Right atrium auricular region (tissue), 2 donors: ENCODE measurements around the gene BLID. TPM values are rescaled to one million over a fixed set of nuclear protein-coding genes. Genes with fewer than 3 reads are reported as not detected.

Source experiments
- DNase-seq: peaks from one replicate; pipeline ENCODE4 v3.0.0-alpha.2; 2019; ENCODE audit warnings: low spot score
- H3K27ac ChIP-seq, 2 donors: fragments of 200-600 bp; sonication (generic); 1 replicate in 1 of 2; 2 replicates in 1 of 2; pipeline ENCODE4 v1.5.1; 2016 to 2019
- H3K27me3 ChIP-seq, 2 donors: fragments of 200-600 bp; sonication (generic); one replicate each; pipeline versions ENCODE4 v1.5.1 to v1.6.0; 2017 to 2019
- H3K36me3 ChIP-seq: fragments of 200-600 bp; sonication (generic); one replicate; pipeline ENCODE4 v1.5.1; 2016
- H3K4me1 ChIP-seq, 2 donors: fragments of 200-600 bp; sonication (generic); one replicate each; pipeline versions ENCODE4 v1.5.1 to v1.6.0; 2017 to 2019
- H3K4me3 ChIP-seq, 2 donors: fragments of 200-600 bp; sonication (generic); 1 replicate in 1 of 2; 2 replicates in 1 of 2; pipeline ENCODE4 v1.5.1; 2017 to 2019; ENCODE audit warnings: mild to moderate bottlenecking in 1 of 2, moderate library complexity in 1 of 2
- H3K9me3 ChIP-seq, 2 donors: fragments of 200-600 bp; sonication (generic); one replicate each; pipeline ENCODE4 v1.5.1; 2019
- CTCF ChIP-seq, 2 donors: fragments of 200-600 bp; sonication (generic); IDR thresholded peaks; one replicate each; pipeline ENCODE4 v1.5.1; 2019; ENCODE audit warnings: antibody characterized with exemption in 2 of 2
- total RNA-seq, 2 donors: library from RNA; depleted of rRNA; stranded (reverse); fragments of >200 nt; gene quantifications; one replicate each; pipeline ENCODE4 v1.1.0, GENCODE V29; 2016

Gene BLID
- 1 to 10 TPM; 1.1 to 1.2 TPM for total RNA-seq

- Histone ChIP-seq H3K9me3 (no peaks in the 10 kb centered on the region), H3K4me1 (no peaks in the 10 kb centered on the region), H3K36me3 (no peaks in the 10 kb centered on the region), H3K27me3 (no peaks in the 10 kb centered on the region), H3K27ac (no peak within 1 kb of the TSS), H3K4me3 (no peak within 1 kb of the TSS)
- TF ChIP-seq CTCF (IDR thresholded peaks at IDR 0.05), result peak in 1 of 2 donors; percentile 56
- no peak for DNase-seq
These were observed at the start of gene BLID for GRCh38 chr11:122115524-122116379. TSS of gene BLID (minus strand) at chr11:122116215. CDS start at chr11:122115922, 293 bp downstream.

GRCh38 chr11:122163053-122163819, 47.2 kb upstream of the BLID start:
- H3K27me3 ChIP-seq, result no peaks in the 10 kb centered on the region
- no peaks in the 10 kb centered on the region for H3K9me3 ChIP-seq
- no peak for DNase-seq
- no peaks in the 10 kb centered on the region for H3K36me3 ChIP-seq
- no peak overlapping the region for H3K4me3 ChIP-seq
- peaks cover 0 to 10% of the 10 kb centered on the region in 2 donors for H3K4me1 ChIP-seq
- no peak overlapping the region for H3K27ac ChIP-seq
- TF ChIP-seq CTCF (IDR thresholded peaks at IDR 0.05), result no peak

- Histone ChIP-seq H3K4me3 (no peak overlapping the region), H3K27ac (peak overlapping the region in 1 of 2 donors; percentile 48), H3K36me3 (no peaks in the 10 kb centered on the region), H3K9me3 (no peaks in the 10 kb centered on the region), H3K4me1 (peaks cover 0 to 10% of the 10 kb centered on the region in 2 donors), H3K27me3 (no peaks in the 10 kb centered on the region)
- TF ChIP-seq CTCF (IDR thresholded peaks at IDR 0.05), result no peak
- no peak for DNase-seq
These were observed 46.1 kb upstream of the BLID start for GRCh38 chr11:122162095-122162494.

GRCh38 chr11:122160841-122161590, 45.0 kb upstream of the BLID start:
- H3K9me3 ChIP-seq, result no peaks in the 10 kb centered on the region
- H3K4me1 ChIP-seq, result peaks cover 0 to 10% of the 10 kb centered on the region in 2 donors
- H3K36me3 ChIP-seq, result no peaks in the 10 kb centered on the region
- no peak for DNase-seq
- H3K27ac ChIP-seq, result peak overlapping the region in 1 of 2 donors; percentile 33
- TF ChIP-seq CTCF (IDR thresholded peaks at IDR 0.05), result no peak
- H3K4me3 ChIP-seq, result no peak overlapping the region
- H3K27me3 ChIP-seq, result no peaks in the 10 kb centered on the region

GRCh38 chr11:122159861-122160260, 43.8 kb upstream of the BLID start:
- Histone ChIP-seq H3K27ac (peak overlapping the region in 1 of 2 donors; percentile 49), H3K9me3 (no peaks in the 10 kb centered on the region), H3K36me3 (no peaks in the 10 kb centered on the region), H3K4me1 (peaks cover 0 to 5% of the 10 kb centered on the region in 2 donors), H3K4me3 (no peak overlapping the region), H3K27me3 (no peaks in the 10 kb centered on the region)
- no peak for DNase-seq
- no peak for TF ChIP-seq CTCF (IDR thresholded peaks at IDR 0.05)
